ENCODE data around the gene ELFN2.

ELFN2 gene

GRCh38 chr22:37319469-37319868 is 107.8 kb downstream of the ELFN2 start:
- TF ChIP-seq POLR2AphosphoS5 (IDR thresholded peaks at IDR 0.05; ENCODE audit: low read depth, low read length) = no peak
- no peak for TF ChIP-seq TAF1 (IDR thresholded peaks at IDR 0.05; ENCODE audit: borderline replicate concordance, insufficient read depth, low read length)
- TF ChIP-seq FOXP2 (optimal IDR thresholded peaks at IDR 0.05; ENCODE audit: borderline replicate concordance, extremely low read depth, extremely low read length, insufficient read depth) = no peak
- no peak for TF ChIP-seq REST (IDR thresholded peaks at IDR 0.05; ENCODE audit: insufficient read depth in 1 of 2, low read depth in 2 of 2, low read length in 2 of 2)
- TF ChIP-seq SIN3A (IDR thresholded peaks at IDR 0.05; ENCODE audit: borderline replicate concordance, insufficient read depth, low read length) = no peak

GRCh38 chr22:37318364-37319109 is 108.7 kb downstream of the ELFN2 start:
- no peak for TF ChIP-seq SIN3A (IDR thresholded peaks at IDR 0.05; ENCODE audit: borderline replicate concordance, insufficient read depth, low read length)
- TF ChIP-seq REST (IDR thresholded peaks at IDR 0.05; ENCODE audit: insufficient read depth in 1 of 2, low read depth in 2 of 2, low read length in 2 of 2) = no peak
- no peak for TF ChIP-seq TAF1 (IDR thresholded peaks at IDR 0.05; ENCODE audit: borderline replicate concordance, insufficient read depth, low read length)
- no peak for TF ChIP-seq FOXP2 (optimal IDR thresholded peaks at IDR 0.05; ENCODE audit: borderline replicate concordance, extremely low read depth, extremely low read length, insufficient read depth)
- TF ChIP-seq POLR2AphosphoS5 (IDR thresholded peaks at IDR 0.05; ENCODE audit: low read depth, low read length) = no peak

Measured in PFSK-1 (cell line).